HepG2 (cell line): Measurements from ENCODE around the gene LRBA.

Experiments
- NCOA2 ChIP-seq: sonication (generic); formaldehyde crosslinking; IDR thresholded peaks from 2 replicates; pipeline ENCODE4 v1.8.0; 2022; ENCODE audit warnings: inconsistent platforms
- PATZ1 ChIP-seq: sonication (generic); formaldehyde crosslinking; IDR thresholded peaks from 2 replicates; pipeline ENCODE4 v1.4.0; 2020; ENCODE audit warnings: missing genetic modification reagents
- POLR2A ChIP-seq, 2 experiments: IDR thresholded peaks; 2 replicates each; pipeline ENCODE4 v1.6.1; 2011; ENCODE audit warnings: low read depth in 2 of 2, low read length in 2 of 2, mild to moderate bottlenecking in 1 of 2, moderate library complexity in 1 of 2; ENCODE audit not compliant: insufficient read depth in 1 of 2
- ZNF274 ChIP-seq: sonication (generic); formaldehyde crosslinking; IDR thresholded peaks from 2 replicates; pipeline ENCODE4 v1.5.1; 2020; ENCODE audit warnings: mild to moderate bottlenecking, missing genetic modification reagents

- TF ChIP-seq NCOA2 (CRISPR knock-in tag): no peak
- no peak for TF ChIP-seq ZNF274 (CRISPR knock-in tag)
- TF ChIP-seq POLR2A (IDR thresholded peaks at IDR 0.05; ENCODE audit: insufficient read depth in 1 of 2, low read depth in 2 of 2, low read length in 2 of 2): no peak
- no peak for TF ChIP-seq PATZ1 (CRISPR knock-in tag)
These were observed 335.9 kb downstream of the LRBA start for GRCh38 chr4:150679018-150679764.
